Measurements from ENCODE around the gene ATF7IP2. TPM values are rescaled to one million over a fixed set of nuclear protein-coding genes. Genes with fewer than 3 reads are reported as not detected.
A peak's percentile ranks its signal among the peaks of the same experiment; 100 is the strongest.
"Not testable (repeated sequence)": the region's sequence is repeated elsewhere in the genome, so short reads cannot be mapped to it uniquely, and the experiment has no call there.

ATF7IP2 gene
- total RNA-seq, 2 experiments from 2014 or later, result 28.4 to 34.5 TPM

DNA sequence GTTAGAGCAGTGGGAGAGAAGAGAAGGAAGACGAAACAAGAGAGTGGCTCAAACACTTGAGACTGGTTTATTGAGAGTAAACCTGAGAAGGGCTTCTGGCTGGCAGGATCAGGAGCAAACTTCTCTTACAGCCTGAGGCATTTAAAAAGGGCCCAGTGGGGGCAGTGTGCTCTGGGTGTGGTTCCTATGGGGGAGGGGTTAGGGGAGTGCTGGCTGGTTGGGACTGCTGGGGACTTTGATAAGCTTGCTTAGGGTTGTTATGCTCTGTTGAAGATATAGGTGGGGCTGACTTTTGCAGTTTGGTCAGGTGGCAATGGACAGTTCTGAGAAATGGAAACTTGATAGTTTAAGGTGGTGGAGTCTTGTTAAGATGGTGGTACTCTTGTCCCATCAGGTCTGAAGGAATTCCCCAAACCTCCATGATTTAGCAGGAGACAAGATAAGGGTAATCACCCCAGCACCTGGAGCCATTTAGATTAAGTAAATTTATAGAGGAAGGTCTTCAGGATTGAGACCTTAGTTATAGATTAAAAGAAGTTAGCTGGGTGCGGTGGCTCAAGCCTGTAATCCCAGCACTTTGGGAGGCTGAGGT lies 115.3 kb downstream of the ATF7IP2 start:
- H3K4me2 ChIP-seq (ENCODE audit: low read length), result no peak overlapping the region
- H2AFZ ChIP-seq (ENCODE audit: low read length), result no peak overlapping the region
- H3K4me1 ChIP-seq (ENCODE audit: insufficient read depth, low read length, poor library complexity, severe bottlenecking), result peaks cover 6% of the 10 kb centered on the region
- H3K9me3 ChIP-seq (ENCODE audit: low read length), result no peaks in the 10 kb centered on the region
- POLR2A ChIA-PET, result no interaction called here
- no TSS peak for BruUV-seq (replicated peaks)
- H3K36me3 ChIP-seq (ENCODE audit: insufficient read depth, low read length), result no peaks in the 10 kb centered on the region
- H3K27ac ChIP-seq (ENCODE audit: low read depth, low read length, poor library complexity, severe bottlenecking), result no peak overlapping the region
- no peaks in the 10 kb centered on the region for H4K20me1 ChIP-seq (ENCODE audit: insufficient read depth, low read length)
- H3K4me3 ChIP-seq (ENCODE audit: low read depth, low read length, poor library complexity, severe bottlenecking), result no peak overlapping the region
- intact Hi-C loops (cut with micrococcal nuclease; ENCODE audit: unreplicated experiment), result no loop called here
- H3K9me2 ChIP-seq (ENCODE audit: insufficient read depth, low read length), result no peaks in the 10 kb centered on the region
- CTCF ChIA-PET (ENCODE audit: unreplicated experiment), result no interaction called here
- H3K79me2 ChIP-seq (ENCODE audit: insufficient read depth, low read depth, low read length), result no peaks in the 10 kb centered on the region
- TF ChIP-seq, protein P1, sequence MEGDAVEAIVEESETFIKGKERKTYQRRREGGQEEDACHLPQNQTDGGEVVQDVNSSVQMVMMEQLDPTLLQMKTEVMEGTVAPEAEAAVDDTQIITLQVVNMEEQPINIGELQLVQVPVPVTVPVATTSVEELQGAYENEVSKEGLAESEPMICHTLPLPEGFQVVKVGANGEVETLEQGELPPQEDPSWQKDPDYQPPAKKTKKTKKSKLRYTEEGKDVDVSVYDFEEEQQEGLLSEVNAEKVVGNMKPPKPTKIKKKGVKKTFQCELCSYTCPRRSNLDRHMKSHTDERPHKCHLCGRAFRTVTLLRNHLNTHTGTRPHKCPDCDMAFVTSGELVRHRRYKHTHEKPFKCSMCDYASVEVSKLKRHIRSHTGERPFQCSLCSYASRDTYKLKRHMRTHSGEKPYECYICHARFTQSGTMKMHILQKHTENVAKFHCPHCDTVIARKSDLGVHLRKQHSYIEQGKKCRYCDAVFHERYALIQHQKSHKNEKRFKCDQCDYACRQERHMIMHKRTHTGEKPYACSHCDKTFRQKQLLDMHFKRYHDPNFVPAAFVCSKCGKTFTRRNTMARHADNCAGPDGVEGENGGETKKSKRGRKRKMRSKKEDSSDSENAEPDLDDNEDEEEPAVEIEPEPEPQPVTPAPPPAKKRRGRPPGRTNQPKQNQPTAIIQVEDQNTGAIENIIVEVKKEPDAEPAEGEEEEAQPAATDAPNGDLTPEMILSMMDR (conservative IDR thresholded peaks at IDR 0.05; ENCODE audit: low read length), result peak; percentile 50
- TF ChIP-seq EZH2phosphoT487 (IDR thresholded peaks at IDR 0.05; ENCODE audit: borderline replicate concordance, low read depth, low read length), result no peak
- DNase-seq (ENCODE audit: low spot score), result peak; percentile 47

DNA sequence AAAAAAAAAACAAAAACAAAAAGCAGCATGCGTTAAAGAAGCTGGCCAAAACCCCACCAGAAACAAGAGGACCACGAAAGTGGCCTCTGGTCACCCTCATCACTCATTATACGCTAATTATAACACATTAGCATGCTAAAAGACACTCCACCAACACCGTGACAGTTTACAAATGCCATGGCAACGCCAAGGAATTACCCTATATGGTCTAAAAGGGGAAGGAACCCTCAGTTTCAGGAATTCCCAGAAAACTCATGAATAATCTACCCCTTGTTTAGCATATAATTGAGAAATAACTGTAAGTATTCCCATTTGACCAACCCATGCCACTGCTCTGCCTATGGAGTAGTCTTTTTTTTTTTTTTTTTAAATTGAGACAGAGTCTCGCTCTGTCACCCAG lies 116.9 kb downstream of the ATF7IP2 start:
- BruUV-seq (replicated peaks), result no TSS peak
- no peaks in the 10 kb centered on the region for H3K79me2 ChIP-seq (ENCODE audit: insufficient read depth, low read depth, low read length)
- H3K27ac ChIP-seq (ENCODE audit: low read depth, low read length, poor library complexity, severe bottlenecking), result no peak overlapping the region

DNA sequence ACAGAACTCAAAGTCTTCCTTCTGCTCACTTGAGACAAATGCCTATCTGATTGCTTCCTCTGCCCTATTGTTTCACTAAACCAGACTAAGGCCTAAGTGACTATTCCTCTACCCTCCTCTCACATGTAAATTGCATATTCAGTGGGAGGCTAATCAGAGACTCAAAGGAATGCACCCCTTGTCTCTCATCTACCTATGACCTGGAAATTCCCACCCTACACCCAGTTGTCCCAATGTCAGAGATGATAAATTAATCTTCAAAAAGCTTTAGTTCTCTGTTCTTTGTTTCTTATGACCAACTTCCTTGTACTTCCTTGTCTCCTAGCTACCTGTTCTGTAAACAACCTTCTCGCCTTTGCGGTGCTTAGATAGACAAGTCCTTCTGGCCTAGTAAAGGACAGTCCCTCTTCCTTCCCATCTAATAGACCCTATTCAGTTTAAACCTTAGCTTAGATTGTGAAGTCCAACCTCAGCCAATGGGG lies 118.6 kb downstream of the ATF7IP2 start:
- no peak for DNase-seq (ENCODE audit: low spot score)
- POLR2A ChIA-PET, result interaction anchor here (0.9 kb wide), 1 partner anchor 229 kb away, joined by 5 read pairs; no protein-coding TSS in a partner anchor
- no peaks in the 10 kb centered on the region for H4K20me1 ChIP-seq (ENCODE audit: insufficient read depth, low read length)
- H3K79me2 ChIP-seq (ENCODE audit: insufficient read depth, low read depth, low read length), result no peaks in the 10 kb centered on the region
- no peak overlapping the region for H3K4me2 ChIP-seq (ENCODE audit: low read length)
- intact Hi-C loops (cut with micrococcal nuclease; ENCODE audit: unreplicated experiment), result no loop called here
- no peak overlapping the region for H3K4me3 ChIP-seq (ENCODE audit: low read depth, low read length, poor library complexity, severe bottlenecking)
- H3K9me3 ChIP-seq (ENCODE audit: low read length), result no peaks in the 10 kb centered on the region
- CTCF ChIA-PET (ENCODE audit: unreplicated experiment), result no interaction called here
- TF ChIP-seq, protein P1 (conservative IDR thresholded peaks at IDR 0.05; ENCODE audit: low read length), result no peak
- TF ChIP-seq EZH2phosphoT487 (IDR thresholded peaks at IDR 0.05; ENCODE audit: borderline replicate concordance, low read depth, low read length), result no peak
- H2AFZ ChIP-seq (ENCODE audit: low read length), result no peak overlapping the region
- no peak overlapping the region for H3K27ac ChIP-seq (ENCODE audit: low read depth, low read length, poor library complexity, severe bottlenecking)
- no peaks in the 10 kb centered on the region for H3K9me2 ChIP-seq (ENCODE audit: insufficient read depth, low read length)
- no TSS peak for BruUV-seq (replicated peaks)
- no peaks in the 10 kb centered on the region for H3K36me3 ChIP-seq (ENCODE audit: insufficient read depth, low read length)
- H3K4me1 ChIP-seq (ENCODE audit: insufficient read depth, low read length, poor library complexity, severe bottlenecking), result peaks cover 6% of the 10 kb centered on the region

More for the DNA sequence above, 116.9 kb downstream of the ATF7IP2 start:
- CTCF ChIA-PET (ENCODE audit: unreplicated experiment), result no interaction called here
- intact Hi-C loops (cut with micrococcal nuclease; ENCODE audit: unreplicated experiment), result no loop called here
- TF ChIP-seq EZH2phosphoT487 (IDR thresholded peaks at IDR 0.05; ENCODE audit: borderline replicate concordance, low read depth, low read length), result no peak
- TF ChIP-seq, protein P1 (conservative IDR thresholded peaks at IDR 0.05; ENCODE audit: low read length), result no peak
- H2AFZ ChIP-seq (ENCODE audit: low read length), result no peak overlapping the region
- H3K4me2 ChIP-seq (ENCODE audit: low read length), result no peak overlapping the region
- H3K9me2 ChIP-seq (ENCODE audit: insufficient read depth, low read length), result no peaks in the 10 kb centered on the region
- POLR2A ChIA-PET, result interaction anchor here (0.7 kb wide), 1 partner anchor 188 kb away, joined by 4 read pairs; no protein-coding TSS in a partner anchor
- no peaks in the 10 kb centered on the region for H3K9me3 ChIP-seq (ENCODE audit: low read length)
- no peaks in the 10 kb centered on the region for H4K20me1 ChIP-seq (ENCODE audit: insufficient read depth, low read length)
- H3K4me3 ChIP-seq (ENCODE audit: low read depth, low read length, poor library complexity, severe bottlenecking), result no peak overlapping the region
- H3K4me1 ChIP-seq (ENCODE audit: insufficient read depth, low read length, poor library complexity, severe bottlenecking), result peaks cover 6% of the 10 kb centered on the region
- DNase-seq (ENCODE audit: low spot score), result no peak
- H3K36me3 ChIP-seq (ENCODE audit: insufficient read depth, low read length), result no peaks in the 10 kb centered on the region

DNA sequence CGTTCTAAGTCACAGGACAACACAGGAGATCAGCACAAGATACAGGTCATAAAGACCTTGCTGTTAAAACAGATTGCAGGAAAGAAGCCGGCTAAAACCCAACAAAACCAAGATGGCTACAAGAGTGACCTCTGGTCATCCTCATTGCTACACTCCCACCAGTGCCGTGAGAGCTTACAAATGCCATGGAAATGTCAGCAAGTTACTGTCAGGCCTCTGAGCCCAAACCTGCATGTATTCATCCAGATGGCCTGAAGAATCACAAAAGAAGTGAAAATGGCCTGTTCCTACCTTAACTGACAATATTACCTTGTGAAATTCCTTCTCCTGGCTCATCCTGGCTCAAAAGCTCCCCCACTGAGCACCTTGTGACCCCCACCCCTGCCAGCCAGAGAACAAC lies 119.4 kb downstream of the ATF7IP2 start:
- H3K79me2 ChIP-seq (ENCODE audit: insufficient read depth, low read depth, low read length); H3K36me3 ChIP-seq (ENCODE audit: insufficient read depth, low read length); H2AFZ ChIP-seq (ENCODE audit: low read length); H4K20me1 ChIP-seq (ENCODE audit: insufficient read depth, low read length); CTCF ChIA-PET (ENCODE audit: unreplicated experiment); intact Hi-C loops (cut with micrococcal nuclease; ENCODE audit: unreplicated experiment); H3K4me2 ChIP-seq (ENCODE audit: low read length); DNase-seq (ENCODE audit: low spot score); H3K9me2 ChIP-seq (ENCODE audit: insufficient read depth, low read length); BruUV-seq (replicated peaks); POLR2A ChIA-PET; H3K4me3 ChIP-seq (ENCODE audit: low read depth, low read length, poor library complexity, severe bottlenecking); H3K27ac ChIP-seq (ENCODE audit: low read depth, low read length, poor library complexity, severe bottlenecking); H3K4me1 ChIP-seq (ENCODE audit: insufficient read depth, low read length, poor library complexity, severe bottlenecking); H3K9me3 ChIP-seq (ENCODE audit: low read length): not testable (repeated sequence)
